ENCODE measurements around the gene RCOR3.

RCOR3 gene

DNA sequence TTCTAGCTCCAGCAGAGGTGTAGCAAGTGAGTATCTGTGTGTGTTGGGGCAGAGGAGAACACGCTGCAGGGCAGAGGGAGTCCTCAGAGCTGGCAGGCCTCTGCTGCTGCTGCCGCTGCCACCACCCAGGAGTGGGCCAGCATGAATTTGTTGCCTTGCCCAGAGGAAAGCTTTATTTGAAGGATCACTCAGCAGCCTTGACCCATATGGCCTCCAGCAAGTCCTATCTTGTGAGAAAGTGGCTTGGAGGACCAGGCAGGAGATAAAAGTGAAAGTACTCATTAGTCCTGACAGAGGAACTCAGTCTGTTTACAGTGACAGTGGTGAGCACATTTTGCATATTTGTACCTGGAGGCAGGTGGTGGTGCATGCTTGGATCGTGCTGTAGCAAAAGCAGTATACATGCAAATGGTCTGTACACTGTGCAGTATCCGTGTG, 70.6 kb downstream of the RCOR3 start:
- no peak for DNase-seq (ENCODE audit: low read depth)
- no peak overlapping the region for H3K4me3 ChIP-seq (ENCODE audit: control insufficient read depth, low read depth, low read length)

DNA sequence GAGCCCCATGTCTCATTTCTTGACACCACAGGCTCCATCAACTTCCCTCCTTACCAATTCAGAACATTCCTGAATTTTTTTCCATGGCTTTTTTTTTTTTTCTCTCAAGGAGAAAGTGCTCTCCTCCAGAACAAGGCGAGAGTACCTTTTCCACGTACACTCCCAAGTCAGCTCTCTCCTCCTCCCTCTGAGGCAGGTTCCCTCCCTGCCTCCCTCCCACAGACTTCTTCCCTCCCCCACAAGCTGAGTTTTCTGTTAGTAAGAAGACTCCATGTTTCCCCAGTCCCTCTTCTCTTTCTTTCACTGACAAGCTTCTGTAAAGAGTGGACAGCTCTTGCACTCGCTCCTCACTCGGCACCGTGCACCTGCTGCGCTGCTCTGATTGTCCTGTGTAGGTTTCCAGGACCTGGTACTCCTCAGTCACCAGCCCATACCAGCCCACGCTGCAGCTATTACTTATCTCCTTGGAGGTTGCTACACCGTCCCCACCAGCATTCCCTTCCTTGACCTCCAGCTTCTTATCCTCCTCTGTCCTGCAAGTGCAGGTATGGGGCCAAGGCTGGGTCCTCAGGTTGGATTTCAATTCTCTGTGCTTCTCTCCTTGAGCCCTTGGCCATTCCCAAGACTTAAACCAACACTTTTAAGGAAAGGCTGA, 71.2 kb downstream of the RCOR3 start:
- DNase-seq (ENCODE audit: low read depth): no peak
- no peak overlapping the region for H3K4me3 ChIP-seq (ENCODE audit: control insufficient read depth, low read depth, low read length)
- TF ChIP-seq, protein P1, sequence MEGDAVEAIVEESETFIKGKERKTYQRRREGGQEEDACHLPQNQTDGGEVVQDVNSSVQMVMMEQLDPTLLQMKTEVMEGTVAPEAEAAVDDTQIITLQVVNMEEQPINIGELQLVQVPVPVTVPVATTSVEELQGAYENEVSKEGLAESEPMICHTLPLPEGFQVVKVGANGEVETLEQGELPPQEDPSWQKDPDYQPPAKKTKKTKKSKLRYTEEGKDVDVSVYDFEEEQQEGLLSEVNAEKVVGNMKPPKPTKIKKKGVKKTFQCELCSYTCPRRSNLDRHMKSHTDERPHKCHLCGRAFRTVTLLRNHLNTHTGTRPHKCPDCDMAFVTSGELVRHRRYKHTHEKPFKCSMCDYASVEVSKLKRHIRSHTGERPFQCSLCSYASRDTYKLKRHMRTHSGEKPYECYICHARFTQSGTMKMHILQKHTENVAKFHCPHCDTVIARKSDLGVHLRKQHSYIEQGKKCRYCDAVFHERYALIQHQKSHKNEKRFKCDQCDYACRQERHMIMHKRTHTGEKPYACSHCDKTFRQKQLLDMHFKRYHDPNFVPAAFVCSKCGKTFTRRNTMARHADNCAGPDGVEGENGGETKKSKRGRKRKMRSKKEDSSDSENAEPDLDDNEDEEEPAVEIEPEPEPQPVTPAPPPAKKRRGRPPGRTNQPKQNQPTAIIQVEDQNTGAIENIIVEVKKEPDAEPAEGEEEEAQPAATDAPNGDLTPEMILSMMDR (IDR thresholded peaks at IDR 0.05; ENCODE audit: control insufficient read depth, insufficient read depth, low read depth, low read length, missing control alignments): no peak

More for the DNA sequence above, 70.6 kb downstream of the RCOR3 start:
- TF ChIP-seq, protein P1 (IDR thresholded peaks at IDR 0.05; ENCODE audit: control insufficient read depth, insufficient read depth, low read depth, low read length, missing control alignments): no peak

DNA sequence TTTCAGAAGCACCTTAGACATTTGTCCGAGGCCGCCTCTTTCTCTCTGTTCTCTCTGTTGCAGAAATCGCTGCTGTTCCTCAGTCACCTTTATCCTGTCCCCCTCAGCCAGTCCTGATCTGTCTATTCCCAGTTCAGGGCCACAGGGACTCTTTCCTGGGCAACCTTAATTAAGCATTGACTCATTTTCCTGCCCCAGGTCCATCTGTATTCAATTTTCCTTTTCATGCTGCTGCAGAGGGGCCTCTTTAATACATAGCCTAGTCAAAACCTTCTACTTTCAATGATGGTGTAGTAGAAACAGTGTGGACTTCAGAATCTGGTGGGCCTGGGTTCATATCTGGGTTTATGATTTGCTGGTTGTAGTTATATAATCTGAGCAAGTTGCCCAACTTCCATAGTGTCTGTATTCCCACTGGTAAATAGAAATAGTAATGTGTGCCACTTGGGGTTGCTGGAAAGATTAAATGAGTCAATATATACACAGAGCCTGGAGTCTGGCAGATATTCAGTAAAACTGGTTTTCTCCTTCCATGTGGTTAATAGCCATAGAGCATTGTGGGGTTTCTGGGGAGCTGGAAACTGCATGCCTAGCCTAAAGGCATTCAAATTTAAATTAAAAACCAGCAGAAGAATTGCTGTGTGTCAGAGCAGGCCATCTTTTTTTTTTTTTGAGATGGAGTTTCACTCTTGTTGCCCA, 72.0 kb downstream of the RCOR3 start:
- TF ChIP-seq, protein P1 (IDR thresholded peaks at IDR 0.05; ENCODE audit: control insufficient read depth, insufficient read depth, low read depth, low read length, missing control alignments): no peak
- peak; percentile 35 for DNase-seq (ENCODE audit: low read depth)
- no peak overlapping the region for H3K4me3 ChIP-seq (ENCODE audit: control insufficient read depth, low read depth, low read length)

DNA sequence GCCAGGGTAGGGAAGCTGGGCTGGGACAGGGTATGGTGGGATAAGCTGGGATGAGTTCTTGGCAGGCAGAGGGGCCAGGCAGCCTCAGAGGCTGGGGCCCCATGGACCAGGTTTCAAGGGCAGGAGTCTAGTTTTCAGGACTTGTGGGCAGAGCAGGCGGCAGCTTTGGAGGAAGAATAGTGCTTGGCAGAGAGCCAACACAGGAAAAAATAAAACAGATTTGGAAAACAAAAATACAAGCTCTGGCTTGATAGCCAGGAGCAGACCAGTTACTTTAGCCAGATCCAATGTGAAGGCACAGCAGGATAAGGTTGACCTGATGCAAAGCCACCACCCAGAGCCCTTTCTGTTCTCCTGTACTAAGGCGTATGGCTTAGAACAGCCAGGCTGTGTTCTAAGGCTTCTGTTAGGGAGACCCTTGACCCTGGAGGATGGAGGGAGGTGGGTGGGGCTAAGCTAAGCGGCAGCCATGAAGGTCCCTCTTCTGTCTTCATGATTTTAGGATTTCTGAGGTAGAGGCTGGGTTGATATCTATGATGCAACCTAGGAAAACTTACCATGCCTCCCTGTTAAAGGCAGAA, 73.0 kb downstream of the RCOR3 start:
- H3K4me3 ChIP-seq (ENCODE audit: control insufficient read depth, low read depth, low read length): no peak overlapping the region
- no peak for DNase-seq (ENCODE audit: low read depth)
- TF ChIP-seq, protein P1 (IDR thresholded peaks at IDR 0.05; ENCODE audit: control insufficient read depth, insufficient read depth, low read depth, low read length, missing control alignments): no peak

DNA sequence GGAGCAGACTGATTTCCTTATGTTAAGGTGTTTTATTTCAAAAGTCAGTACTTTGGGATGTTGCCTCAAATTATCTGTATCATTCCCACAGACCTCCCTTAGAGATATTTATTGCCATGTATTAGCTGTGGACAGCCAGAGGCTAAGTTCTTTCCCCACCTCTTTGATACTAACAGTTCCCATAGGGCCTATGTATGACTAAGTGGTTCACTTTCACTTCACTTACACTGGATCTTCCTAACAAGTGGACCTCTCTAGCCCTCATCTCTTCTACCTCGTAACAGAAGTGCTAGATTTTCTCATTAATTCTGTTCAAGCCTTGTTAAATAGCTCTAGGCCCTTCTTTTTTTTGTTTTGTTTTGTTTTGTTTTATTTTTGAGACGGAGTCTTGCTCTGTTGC, 73.7 kb downstream of the RCOR3 start:
- TF ChIP-seq, protein P1 (IDR thresholded peaks at IDR 0.05; ENCODE audit: control insufficient read depth, insufficient read depth, low read depth, low read length, missing control alignments): no peak
- no peak for DNase-seq (ENCODE audit: low read depth)
- no peak overlapping the region for H3K4me3 ChIP-seq (ENCODE audit: control insufficient read depth, low read depth, low read length)

DNA sequence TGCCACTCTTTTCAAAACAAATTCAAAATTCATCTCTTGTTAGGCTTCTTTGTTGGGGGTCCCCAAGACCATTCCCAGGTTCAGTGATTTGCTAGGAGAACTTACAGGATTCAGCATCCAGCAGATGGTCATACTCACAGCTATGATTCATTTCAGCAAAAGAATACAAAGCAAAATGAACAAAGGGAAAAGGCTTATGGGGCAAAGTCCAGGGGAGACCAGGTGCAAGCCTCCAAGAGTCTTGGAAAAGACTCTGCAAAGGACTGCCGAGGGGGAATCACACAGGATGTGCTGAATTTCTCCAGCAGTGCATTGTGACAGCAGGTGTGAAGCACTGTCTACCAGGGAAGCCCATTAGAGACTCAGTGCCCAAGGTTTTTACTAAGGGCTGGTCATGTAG, 74.7 kb downstream of the RCOR3 start:
- TF ChIP-seq, protein P1 (IDR thresholded peaks at IDR 0.05; ENCODE audit: control insufficient read depth, insufficient read depth, low read depth, low read length, missing control alignments): no peak
- DNase-seq (ENCODE audit: low read depth): no peak
- H3K4me3 ChIP-seq (ENCODE audit: control insufficient read depth, low read depth, low read length): no peak overlapping the region

All from AG09309 (cell line).